Astrocyte (in vitro differentiated cells and primary cell): ENCODE measurements around the gene HOXD9. TPM values are rescaled to one million over a fixed set of nuclear protein-coding genes. Genes with fewer than 3 reads are reported as not detected.
A peak's percentile ranks its signal among the peaks of the same experiment; 100 is the strongest.

Experiments used
- DNase-seq: peaks from one replicate; pipeline ENCODE4 v3.0.0-alpha.2; 2010; ENCODE audit warnings: low read depth
- FAIRE-seq: peaks from 2 replicates; lab custom pipeline; 2011; peaks lifted over from hg19 to GRCh38; lab: Jason Lieb, UNC
- H2AFZ ChIP-seq: 2 replicates; pipeline ENCODE4 v1.6.0; 2012; ENCODE audit warnings: low read depth, low read length, inconsistent platforms
- H3K27ac ChIP-seq: 2 replicates; pipeline ENCODE4 v1.5.1; 2011; ENCODE audit warnings: low read depth, low read length, inconsistent platforms
- H3K27me3 ChIP-seq: 2 replicates; pipeline ENCODE4 v1.6.0; 2011; ENCODE audit warnings: low read length, inconsistent platforms; ENCODE audit not compliant: insufficient read depth
- H3K36me3 ChIP-seq: 2 replicates; pipeline ENCODE4 v1.5.1; 2011; ENCODE audit warnings: low read length, inconsistent platforms; ENCODE audit not compliant: insufficient read depth
- H3K4me1 ChIP-seq: 2 replicates; pipeline ENCODE4 v1.5.1; 2011; ENCODE audit warnings: low read length, inconsistent platforms; ENCODE audit not compliant: insufficient read depth
- H3K4me2 ChIP-seq: 2 replicates; pipeline ENCODE4 v1.6.0; 2012; ENCODE audit warnings: low read length, inconsistent platforms
- H3K4me3 ChIP-seq: 2 replicates; pipeline ENCODE4 v1.5.1; 2011; ENCODE audit warnings: low read depth, mild to moderate bottlenecking, low read length, inconsistent platforms; ENCODE audit not compliant: insufficient read depth
- H3K79me2 ChIP-seq: 2 replicates; pipeline ENCODE4 v1.6.0; 2012; ENCODE audit warnings: mild to moderate bottlenecking, low read length, inconsistent platforms; ENCODE audit not compliant: insufficient read depth
- H3K9ac ChIP-seq: 2 replicates; pipeline ENCODE4 v1.6.0; 2012; ENCODE audit warnings: mild to moderate bottlenecking, low read length, inconsistent platforms
- H3K9me3 ChIP-seq: 2 replicates; pipeline ENCODE4 v1.5.1; 2012; ENCODE audit warnings: low read depth, mild to moderate bottlenecking, low read length, inconsistent platforms; ENCODE audit not compliant: insufficient read depth
- H4K20me1 ChIP-seq: 2 replicates; pipeline ENCODE4 v1.6.0; 2012; ENCODE audit warnings: low read length, inconsistent platforms; ENCODE audit not compliant: insufficient read depth
- H3K27ac Mint-ChIP-seq: one replicate; pipeline ENCODE4 v1.8.0; 2021; ENCODE audit warnings: mild to moderate bottlenecking, mixed read lengths; ENCODE audit not compliant: unreplicated experiment
- H3K27me3 Mint-ChIP-seq: one replicate; pipeline ENCODE4 v1.8.0; 2021; ENCODE audit warnings: low read depth, mixed read lengths; ENCODE audit not compliant: unreplicated experiment
- H3K36me3 Mint-ChIP-seq: one replicate; pipeline ENCODE4 v1.8.0; 2021; ENCODE audit warnings: low read depth, mixed read lengths; ENCODE audit not compliant: unreplicated experiment
- H3K4me1 Mint-ChIP-seq: one replicate; pipeline ENCODE4 v1.8.0; 2021; ENCODE audit warnings: low read depth, mixed read lengths; ENCODE audit not compliant: unreplicated experiment
- H3K4me3 Mint-ChIP-seq: one replicate; pipeline ENCODE4 v1.8.0; 2021; ENCODE audit warnings: mild to moderate bottlenecking, moderate library complexity, mixed read lengths; ENCODE audit not compliant: unreplicated experiment
- H3K9me3 Mint-ChIP-seq: one replicate; pipeline ENCODE4 v1.8.0; 2021; ENCODE audit warnings: mild to moderate bottlenecking, mixed read lengths; ENCODE audit not compliant: unreplicated experiment
- EZH2 ChIP-seq: IDR thresholded peaks from 2 replicates; pipeline ENCODE4 v1.6.1; 2012; ENCODE audit warnings: mild to moderate bottlenecking, low read length, inconsistent platforms; ENCODE audit not compliant: insufficient read depth
- total RNA-seq: library from RNA; stranded (reverse); gene quantifications from 2 replicates; pipeline ENCODE4 v1.2.1, GENCODE V29; 2021
- TF ChIP-seq, protein P1 (sequence below): IDR thresholded peaks from 2 replicates; pipeline ENCODE4 v1.5.1; 2011; ENCODE audit warnings: low read depth, mild to moderate bottlenecking, inconsistent platforms, low read length, moderate library complexity; ENCODE audit not compliant: insufficient read depth

Gene HOXD9
- total RNA-seq, 1 donor from 2014 or later: not detected

DNA sequence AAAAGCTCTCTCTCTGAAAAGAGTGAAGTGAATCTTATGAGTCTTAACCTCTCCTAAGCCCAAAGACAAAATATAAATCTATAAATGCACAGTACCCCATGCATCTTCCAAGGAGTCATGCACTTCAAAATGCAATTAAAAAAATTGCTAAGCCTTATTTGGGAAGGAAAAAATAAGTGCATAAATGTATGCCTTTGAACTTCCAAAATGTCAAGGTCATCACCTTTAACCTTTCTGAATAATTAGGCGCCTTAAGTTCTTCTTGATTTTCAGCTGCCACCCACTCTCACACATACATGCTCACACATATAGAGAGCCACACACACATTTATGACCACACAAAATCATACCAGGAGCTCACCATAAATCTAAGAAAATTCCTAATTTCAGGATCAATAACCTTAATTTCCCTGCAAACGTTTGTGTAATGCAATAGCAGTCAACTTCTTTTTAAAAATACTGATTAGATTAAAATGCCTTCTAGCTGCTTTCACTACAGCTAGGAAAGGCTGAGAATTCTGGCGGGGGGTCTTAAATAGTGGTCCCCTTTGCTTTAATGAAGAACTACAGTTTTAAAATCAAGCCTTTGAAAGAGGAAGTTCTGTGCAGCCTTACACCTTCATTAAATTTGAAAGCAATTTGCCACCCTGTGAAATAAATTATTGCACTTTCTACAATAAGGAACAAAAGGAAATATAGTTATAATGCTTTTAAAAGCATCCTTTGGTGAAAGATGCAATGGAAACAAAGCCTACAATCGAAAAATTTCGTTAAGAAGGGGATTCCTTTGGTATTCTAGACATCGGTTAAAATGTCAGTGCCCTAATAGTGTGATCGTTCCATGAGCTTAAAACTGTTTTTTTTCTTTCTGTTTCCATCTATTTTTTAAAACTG is 11.9 kb upstream of the HOXD9 start:
- no peak overlapping the region for H2AFZ ChIP-seq
- no peak overlapping the region for H3K4me2 ChIP-seq
- Mint-ChIP-seq H3K4me1 (peaks cover 2% of the 10 kb centered on the region), H3K27ac (no peak overlapping the region), H3K27me3 (peaks cover 80% of the 10 kb centered on the region), H3K9me3 (peaks cover 16% of the 10 kb centered on the region), H3K4me3 (no peak overlapping the region), H3K36me3 (no peaks in the 10 kb centered on the region)
- no peak overlapping the region for H3K4me3 ChIP-seq
- H3K9me3 ChIP-seq: peaks cover 4% of the 10 kb centered on the region
- no peaks in the 10 kb centered on the region for H3K4me1 ChIP-seq
- H3K27me3 ChIP-seq: peaks cover 88% of the 10 kb centered on the region
- FAIRE-seq (no peak), DNase-seq (no peak)
- no peak overlapping the region for H3K9ac ChIP-seq
- no peak overlapping the region for H3K27ac ChIP-seq
- no peaks in the 10 kb centered on the region for H3K79me2 ChIP-seq
- TF ChIP-seq, protein P1, sequence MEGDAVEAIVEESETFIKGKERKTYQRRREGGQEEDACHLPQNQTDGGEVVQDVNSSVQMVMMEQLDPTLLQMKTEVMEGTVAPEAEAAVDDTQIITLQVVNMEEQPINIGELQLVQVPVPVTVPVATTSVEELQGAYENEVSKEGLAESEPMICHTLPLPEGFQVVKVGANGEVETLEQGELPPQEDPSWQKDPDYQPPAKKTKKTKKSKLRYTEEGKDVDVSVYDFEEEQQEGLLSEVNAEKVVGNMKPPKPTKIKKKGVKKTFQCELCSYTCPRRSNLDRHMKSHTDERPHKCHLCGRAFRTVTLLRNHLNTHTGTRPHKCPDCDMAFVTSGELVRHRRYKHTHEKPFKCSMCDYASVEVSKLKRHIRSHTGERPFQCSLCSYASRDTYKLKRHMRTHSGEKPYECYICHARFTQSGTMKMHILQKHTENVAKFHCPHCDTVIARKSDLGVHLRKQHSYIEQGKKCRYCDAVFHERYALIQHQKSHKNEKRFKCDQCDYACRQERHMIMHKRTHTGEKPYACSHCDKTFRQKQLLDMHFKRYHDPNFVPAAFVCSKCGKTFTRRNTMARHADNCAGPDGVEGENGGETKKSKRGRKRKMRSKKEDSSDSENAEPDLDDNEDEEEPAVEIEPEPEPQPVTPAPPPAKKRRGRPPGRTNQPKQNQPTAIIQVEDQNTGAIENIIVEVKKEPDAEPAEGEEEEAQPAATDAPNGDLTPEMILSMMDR: no peak
- no peak for TF ChIP-seq EZH2
- H4K20me1 ChIP-seq: peaks cover 4% of the 10 kb centered on the region
- no peaks in the 10 kb centered on the region for H3K36me3 ChIP-seq

DNA sequence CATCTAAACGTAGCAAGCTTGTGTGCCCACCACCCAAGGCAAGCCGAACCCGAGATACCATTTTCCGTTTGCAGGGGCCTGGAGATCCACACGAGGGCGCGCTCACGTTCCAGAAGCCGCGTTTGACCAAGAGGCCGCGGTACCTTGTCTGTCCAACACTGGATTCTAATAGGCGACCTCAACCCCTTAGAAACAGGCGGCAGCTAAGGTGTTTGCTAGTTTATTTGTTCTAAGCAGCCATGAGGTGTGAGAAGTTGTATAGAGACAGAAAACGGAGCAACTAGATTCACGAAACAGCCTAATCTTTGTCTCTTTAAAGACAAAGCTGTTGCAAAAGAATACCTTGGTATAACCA is 11.2 kb upstream of the HOXD9 start:
- peaks cover 78% of the 10 kb centered on the region for H3K27me3 Mint-ChIP-seq
- DNase-seq: no peak
- Histone ChIP-seq H3K4me2 (no peak overlapping the region), H4K20me1 (peaks cover under 1% of the 10 kb centered on the region), H3K27me3 (peaks cover 88% of the 10 kb centered on the region), H3K4me3 (no peak overlapping the region), H3K79me2 (no peaks in the 10 kb centered on the region), H3K9ac (no peak overlapping the region), H3K9me3 (peaks cover 4% of the 10 kb centered on the region), H3K27ac (no peak overlapping the region), H3K4me1 (no peaks in the 10 kb centered on the region), H2AFZ (no peak overlapping the region), H3K36me3 (no peaks in the 10 kb centered on the region)
- H3K4me3 Mint-ChIP-seq: no peak overlapping the region
- no peak overlapping the region for H3K27ac Mint-ChIP-seq
- peaks cover 1% of the 10 kb centered on the region for H3K4me1 Mint-ChIP-seq
- TF ChIP-seq EZH2: no peak
- TF ChIP-seq, protein P1: peak; percentile 46
- H3K9me3 Mint-ChIP-seq: peaks cover 11% of the 10 kb centered on the region
- FAIRE-seq: no peak
- no peaks in the 10 kb centered on the region for H3K36me3 Mint-ChIP-seq

DNA sequence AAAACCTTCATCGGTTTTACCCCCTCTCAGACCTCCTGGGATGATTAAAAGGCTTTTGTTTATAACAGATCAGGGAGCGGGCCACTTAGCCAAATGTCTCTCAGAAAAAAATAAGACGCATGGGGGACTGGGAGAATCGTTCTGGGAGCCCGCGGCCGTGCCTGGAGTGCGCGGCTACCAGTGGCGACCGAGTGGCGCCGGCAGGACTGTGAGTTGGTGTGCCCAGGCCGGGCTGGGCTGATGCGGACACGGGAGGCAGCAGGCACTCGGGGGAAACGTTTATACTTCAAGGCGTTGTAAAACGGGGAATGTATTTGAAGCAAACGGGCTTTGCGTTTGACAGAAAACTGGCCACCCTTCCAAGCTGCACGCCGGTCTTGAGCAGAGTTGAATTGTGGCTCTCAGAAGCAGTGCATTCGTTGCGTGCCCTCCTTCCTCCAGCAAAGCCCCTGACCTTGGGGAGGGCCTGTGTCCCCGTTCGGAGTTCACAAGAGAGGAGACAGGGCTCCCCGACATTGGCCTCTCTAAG is 10.6 kb upstream of the HOXD9 start:
- Histone ChIP-seq H3K4me2 (no peak overlapping the region), H3K27me3 (peaks cover 92% of the 10 kb centered on the region), H3K9ac (no peak overlapping the region), H3K36me3 (no peaks in the 10 kb centered on the region), H2AFZ (no peak overlapping the region), H3K4me3 (no peak overlapping the region), H3K4me1 (no peaks in the 10 kb centered on the region), H4K20me1 (no peaks in the 10 kb centered on the region), H3K79me2 (no peaks in the 10 kb centered on the region), H3K27ac (no peak overlapping the region), H3K9me3 (peaks cover 10% of the 10 kb centered on the region)
- FAIRE-seq: no peak
- peaks cover 81% of the 10 kb centered on the region for H3K27me3 Mint-ChIP-seq
- peaks cover 17% of the 10 kb centered on the region for H3K9me3 Mint-ChIP-seq
- peaks cover 1% of the 10 kb centered on the region for H3K36me3 Mint-ChIP-seq
- peak; percentile 90 for TF ChIP-seq EZH2
- TF ChIP-seq, protein P1: no peak
- H3K4me1 Mint-ChIP-seq: no peaks in the 10 kb centered on the region
- H3K4me3 Mint-ChIP-seq: no peak overlapping the region
- DNase-seq: no peak
- no peak overlapping the region for H3K27ac Mint-ChIP-seq
